Ovary (tissue), 3 donors: ENCODE measurements around the gene AUTS2.

Experiments
- CTCF ChIP-seq, 3 donors: fragments of 450-650 bp in 2 of 3; fragments of 200-600 bp in 1 of 3; IDR thresholded peaks; one replicate each; pipeline versions ENCODE4 v1.5.1 to v1.8.0; 2016 to 2022; ENCODE audit warnings: antibody characterized with exemption in 3 of 3, mild to moderate bottlenecking in 1 of 3
- EP300 ChIP-seq: sonication (generic); formaldehyde crosslinking; IDR thresholded peaks from one replicate; pipeline ENCODE4 v1.6.1; 2017; ENCODE audit warnings: antibody characterized with exemption
- POLR2A ChIP-seq: fragments of 450-650 bp; IDR thresholded peaks from one replicate; pipeline ENCODE4 v1.6.1; 2017; ENCODE audit warnings: antibody characterized with exemption, mild to moderate bottlenecking, moderate library complexity
- donor health status: DM: no; HTN: no; CAD: no.

GRCh38 chr7:70093205-70093904 is 495.1 kb downstream of the AUTS2 start:
- TF ChIP-seq POLR2A (no peak), CTCF (IDR thresholded peaks at IDR 0.05) (no peak), EP300 (no peak)
